B cell (primary cell): ENCODE results near the gene CYB5RL.

Source experiments
- EZH2 ChIP-seq: IDR thresholded peaks from 2 replicates; pipeline ENCODE4 v1.6.1; 2012; ENCODE audit warnings: borderline replicate concordance, low read depth, mild to moderate bottlenecking, moderate library complexity, low read length; ENCODE audit not compliant: insufficient read depth, poor library complexity, severe bottlenecking
- TF ChIP-seq, protein P1 (sequence below): fragments of 200-600 bp; IDR thresholded peaks from one replicate; pipeline ENCODE4 v1.8.0; 2022; ENCODE audit warnings: antibody characterized with exemption, mild to moderate bottlenecking

GRCh38 chr1:54212872-54213271 lies 13.0 kb upstream of the CYB5RL start:
- TF ChIP-seq, protein P1, sequence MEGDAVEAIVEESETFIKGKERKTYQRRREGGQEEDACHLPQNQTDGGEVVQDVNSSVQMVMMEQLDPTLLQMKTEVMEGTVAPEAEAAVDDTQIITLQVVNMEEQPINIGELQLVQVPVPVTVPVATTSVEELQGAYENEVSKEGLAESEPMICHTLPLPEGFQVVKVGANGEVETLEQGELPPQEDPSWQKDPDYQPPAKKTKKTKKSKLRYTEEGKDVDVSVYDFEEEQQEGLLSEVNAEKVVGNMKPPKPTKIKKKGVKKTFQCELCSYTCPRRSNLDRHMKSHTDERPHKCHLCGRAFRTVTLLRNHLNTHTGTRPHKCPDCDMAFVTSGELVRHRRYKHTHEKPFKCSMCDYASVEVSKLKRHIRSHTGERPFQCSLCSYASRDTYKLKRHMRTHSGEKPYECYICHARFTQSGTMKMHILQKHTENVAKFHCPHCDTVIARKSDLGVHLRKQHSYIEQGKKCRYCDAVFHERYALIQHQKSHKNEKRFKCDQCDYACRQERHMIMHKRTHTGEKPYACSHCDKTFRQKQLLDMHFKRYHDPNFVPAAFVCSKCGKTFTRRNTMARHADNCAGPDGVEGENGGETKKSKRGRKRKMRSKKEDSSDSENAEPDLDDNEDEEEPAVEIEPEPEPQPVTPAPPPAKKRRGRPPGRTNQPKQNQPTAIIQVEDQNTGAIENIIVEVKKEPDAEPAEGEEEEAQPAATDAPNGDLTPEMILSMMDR: no peak
- no peak for TF ChIP-seq EZH2
